Activated CD4-positive, alpha-beta memory T cell treated with anti-CD3 and anti-CD28 coated beads, Interleukin-2, amount 10 ng/mL, durations not matched to agents 7 days and 5 days (primary cell): ENCODE results near the gene UBE2U. TPM values are rescaled to one million over a fixed set of nuclear protein-coding genes. Genes with fewer than 3 reads are reported as not detected.

Experiments used
- CTCF ChIA-PET: fragments of 350-600 bp; sonication (Branson Sonifier 250); formaldehyde crosslinking; loops from one replicate; lab custom pipeline; 2021; ENCODE audit warnings: antibody characterized with exemption, inconsistent platforms; lab: Charles Lee
- POLR2A ChIA-PET: fragments of 350-600 bp; sonication (Branson Sonifier 250); formaldehyde crosslinking; loops from one replicate; lab custom pipeline; 2021; ENCODE audit warnings: antibody characterized with exemption; lab: Charles Lee
- DNase-seq: peaks from one replicate; pipeline ENCODE4 v3.0.0-alpha.2; 2020
- H3K27ac Mint-ChIP-seq: one replicate; pipeline ENCODE4 v1.8.0; 2021; ENCODE audit warnings: mild to moderate bottlenecking, mixed read lengths
- H3K27me3 Mint-ChIP-seq: one replicate; pipeline ENCODE4 v1.8.0; 2021; ENCODE audit warnings: mixed read lengths
- H3K36me3 Mint-ChIP-seq: one replicate; pipeline ENCODE4 v1.8.0; 2021; ENCODE audit warnings: low read depth, mixed read lengths
- H3K4me1 Mint-ChIP-seq: one replicate; pipeline ENCODE4 v1.8.0; 2021; ENCODE audit warnings: mixed read lengths
- H3K4me3 Mint-ChIP-seq: one replicate; pipeline ENCODE4 v1.8.0; 2021; ENCODE audit warnings: mild to moderate bottlenecking, mixed read lengths
- H3K9me3 Mint-ChIP-seq: one replicate; pipeline ENCODE4 v1.8.0; 2021; ENCODE audit warnings: mixed read lengths
- total RNA-seq, 2 experiments: library from RNA; stranded (reverse); gene quantifications; one replicate each; pipeline ENCODE4 v1.2.3, GENCODE V29; 2021

Gene UBE2U
- total RNA-seq, 2 experiments from 2014 or later, result not detected

GRCh38 chr1:64292399-64292798 is 89.0 kb downstream of the UBE2U start:
- Mint-ChIP-seq H3K27ac (no peak overlapping the region), H3K9me3 (no peaks in the 10 kb centered on the region), H3K4me3 (no peak overlapping the region), H3K36me3 (no peaks in the 10 kb centered on the region), H3K4me1 (no peaks in the 10 kb centered on the region), H3K27me3 (peaks cover 7% of the 10 kb centered on the region)
- DNase-seq, result no peak
- ChIA-PET CTCF (no interaction called here), POLR2A (no interaction called here)

GRCh38 chr1:64293820-64294219 is 90.4 kb downstream of the UBE2U start:
- no peaks in the 10 kb centered on the region for H3K36me3 Mint-ChIP-seq
- DNase-seq, result no peak
- no peak overlapping the region for H3K27ac Mint-ChIP-seq
- POLR2A ChIA-PET, result no interaction called here
- peaks cover 3% of the 10 kb centered on the region for H3K27me3 Mint-ChIP-seq
- H3K9me3 Mint-ChIP-seq, result no peaks in the 10 kb centered on the region
- CTCF ChIA-PET, result no interaction called here
- no peaks in the 10 kb centered on the region for H3K4me1 Mint-ChIP-seq
- H3K4me3 Mint-ChIP-seq, result no peak overlapping the region

GRCh38 chr1:64295136-64295535 is 91.7 kb downstream of the UBE2U start:
- Mint-ChIP-seq H3K4me3 (no peak overlapping the region), H3K36me3 (no peaks in the 10 kb centered on the region), H3K27ac (no peak overlapping the region), H3K9me3 (no peaks in the 10 kb centered on the region), H3K27me3 (peaks cover 7% of the 10 kb centered on the region), H3K4me1 (no peaks in the 10 kb centered on the region)
- POLR2A ChIA-PET, result no interaction called here
- CTCF ChIA-PET, result no interaction called here
- DNase-seq, result no peak

- no peaks in the 10 kb centered on the region for H3K9me3 Mint-ChIP-seq
- H3K36me3 Mint-ChIP-seq, result no peaks in the 10 kb centered on the region
- H3K27me3 Mint-ChIP-seq, result peaks cover 9% of the 10 kb centered on the region
- no peak overlapping the region for H3K4me3 Mint-ChIP-seq
- H3K27ac Mint-ChIP-seq, result no peak overlapping the region
- ChIA-PET POLR2A (no interaction called here), CTCF (no interaction called here)
- no peaks in the 10 kb centered on the region for H3K4me1 Mint-ChIP-seq
- no peak for DNase-seq
Measured at GRCh38 chr1:64295561-64295960, 92.1 kb downstream of the UBE2U start.

GRCh38 chr1:64296459-64296858 is 93.0 kb downstream of the UBE2U start:
- CTCF ChIA-PET, result no interaction called here
- H3K27ac Mint-ChIP-seq, result no peak overlapping the region
- no peak for DNase-seq
- H3K27me3 Mint-ChIP-seq, result peaks cover 9% of the 10 kb centered on the region
- H3K36me3 Mint-ChIP-seq, result no peaks in the 10 kb centered on the region
- H3K4me1 Mint-ChIP-seq, result no peaks in the 10 kb centered on the region
- H3K4me3 Mint-ChIP-seq, result no peak overlapping the region
- POLR2A ChIA-PET, result no interaction called here
- no peaks in the 10 kb centered on the region for H3K9me3 Mint-ChIP-seq

- POLR2A ChIA-PET, result no interaction called here
- CTCF ChIA-PET, result no interaction called here
- H3K9me3 Mint-ChIP-seq, result no peaks in the 10 kb centered on the region
- peaks cover 8% of the 10 kb centered on the region for H3K27me3 Mint-ChIP-seq
- no peak overlapping the region for H3K4me3 Mint-ChIP-seq
- H3K36me3 Mint-ChIP-seq, result no peaks in the 10 kb centered on the region
- no peaks in the 10 kb centered on the region for H3K4me1 Mint-ChIP-seq
- H3K27ac Mint-ChIP-seq, result no peak overlapping the region
- no peak for DNase-seq
Measured at GRCh38 chr1:64302194-64302593, 98.8 kb downstream of the UBE2U start.

- ChIA-PET CTCF (no interaction called here), POLR2A (no interaction called here)
- no peaks in the 10 kb centered on the region for H3K36me3 Mint-ChIP-seq
- H3K27me3 Mint-ChIP-seq, result peaks cover 8% of the 10 kb centered on the region
- no peaks in the 10 kb centered on the region for H3K4me1 Mint-ChIP-seq
- H3K4me3 Mint-ChIP-seq, result no peak overlapping the region
- no peak overlapping the region for H3K27ac Mint-ChIP-seq
- no peak for DNase-seq
- no peaks in the 10 kb centered on the region for H3K9me3 Mint-ChIP-seq
Measured at GRCh38 chr1:64302971-64303370, 99.5 kb downstream of the UBE2U start.

- peaks cover 6% of the 10 kb centered on the region for H3K27me3 Mint-ChIP-seq
- CTCF ChIA-PET, result no interaction called here
- no peak overlapping the region for H3K27ac Mint-ChIP-seq
- DNase-seq, result no peak
- no peaks in the 10 kb centered on the region for H3K4me1 Mint-ChIP-seq
- POLR2A ChIA-PET, result no interaction called here
- no peaks in the 10 kb centered on the region for H3K36me3 Mint-ChIP-seq
- no peak overlapping the region for H3K4me3 Mint-ChIP-seq
- no peaks in the 10 kb centered on the region for H3K9me3 Mint-ChIP-seq
Measured at GRCh38 chr1:64304823-64305222, 101.4 kb downstream of the UBE2U start.

GRCh38 chr1:64308866-64309265 is 105.4 kb downstream of the UBE2U start:
- ChIA-PET CTCF (no interaction called here), POLR2A (no interaction called here)
- no peak overlapping the region for H3K4me3 Mint-ChIP-seq
- no peaks in the 10 kb centered on the region for H3K27me3 Mint-ChIP-seq
- H3K4me1 Mint-ChIP-seq, result no peaks in the 10 kb centered on the region
- DNase-seq, result no peak
- no peaks in the 10 kb centered on the region for H3K36me3 Mint-ChIP-seq
- no peaks in the 10 kb centered on the region for H3K9me3 Mint-ChIP-seq
- H3K27ac Mint-ChIP-seq, result no peak overlapping the region

GRCh38 chr1:64309431-64309831 is 106.0 kb downstream of the UBE2U start:
- no peaks in the 10 kb centered on the region for H3K27me3 Mint-ChIP-seq
- ChIA-PET CTCF (no interaction called here), POLR2A (no interaction called here)
- no peak for DNase-seq
- H3K36me3 Mint-ChIP-seq, result no peaks in the 10 kb centered on the region
- no peaks in the 10 kb centered on the region for H3K9me3 Mint-ChIP-seq
- H3K27ac Mint-ChIP-seq, result no peak overlapping the region
- H3K4me3 Mint-ChIP-seq, result no peak overlapping the region
- no peaks in the 10 kb centered on the region for H3K4me1 Mint-ChIP-seq

- POLR2A ChIA-PET, result no interaction called here
- DNase-seq, result no peak
- Mint-ChIP-seq H3K27me3 (no peaks in the 10 kb centered on the region), H3K27ac (no peak overlapping the region), H3K36me3 (no peaks in the 10 kb centered on the region), H3K4me1 (no peaks in the 10 kb centered on the region), H3K9me3 (no peaks in the 10 kb centered on the region), H3K4me3 (no peak overlapping the region)
- CTCF ChIA-PET, result no interaction called here
Measured at GRCh38 chr1:64310760-64311159, 107.3 kb downstream of the UBE2U start.

- no peaks in the 10 kb centered on the region for H3K4me1 Mint-ChIP-seq
- ChIA-PET CTCF (no interaction called here), POLR2A (no interaction called here)
- no peaks in the 10 kb centered on the region for H3K9me3 Mint-ChIP-seq
- no peak for DNase-seq
- H3K4me3 Mint-ChIP-seq, result no peak overlapping the region
- H3K36me3 Mint-ChIP-seq, result no peaks in the 10 kb centered on the region
- H3K27me3 Mint-ChIP-seq, result peaks cover 6% of the 10 kb centered on the region
- no peak overlapping the region for H3K27ac Mint-ChIP-seq
Measured at GRCh38 chr1:64312431-64312830, 109.0 kb downstream of the UBE2U start.

GRCh38 chr1:64315402-64315801 is 112.0 kb downstream of the UBE2U start:
- H3K36me3 Mint-ChIP-seq, result no peaks in the 10 kb centered on the region
- peaks cover 6% of the 10 kb centered on the region for H3K27me3 Mint-ChIP-seq
- H3K9me3 Mint-ChIP-seq, result no peaks in the 10 kb centered on the region
- H3K27ac Mint-ChIP-seq, result no peak overlapping the region
- POLR2A ChIA-PET, result no interaction called here
- H3K4me1 Mint-ChIP-seq, result no peaks in the 10 kb centered on the region
- DNase-seq, result no peak
- CTCF ChIA-PET, result no interaction called here
- no peak overlapping the region for H3K4me3 Mint-ChIP-seq
